GM18907 (cell line): ENCODE results near the gene GCC2.
"Not testable (repeated sequence)": the region's sequence is repeated elsewhere in the genome, so short reads cannot be mapped to it uniquely, and the experiment has no call there.

ENCODE experiments used
- ATAC-seq: cut with Tn5 transposase; IDR thresholded peaks from one replicate; pipeline ENCODE4 v1.9.1; 2021; ENCODE audit warnings: mild to moderate bottlenecking, moderate library complexity; ENCODE audit not compliant: unreplicated experiment

GCC2 gene

DNA sequence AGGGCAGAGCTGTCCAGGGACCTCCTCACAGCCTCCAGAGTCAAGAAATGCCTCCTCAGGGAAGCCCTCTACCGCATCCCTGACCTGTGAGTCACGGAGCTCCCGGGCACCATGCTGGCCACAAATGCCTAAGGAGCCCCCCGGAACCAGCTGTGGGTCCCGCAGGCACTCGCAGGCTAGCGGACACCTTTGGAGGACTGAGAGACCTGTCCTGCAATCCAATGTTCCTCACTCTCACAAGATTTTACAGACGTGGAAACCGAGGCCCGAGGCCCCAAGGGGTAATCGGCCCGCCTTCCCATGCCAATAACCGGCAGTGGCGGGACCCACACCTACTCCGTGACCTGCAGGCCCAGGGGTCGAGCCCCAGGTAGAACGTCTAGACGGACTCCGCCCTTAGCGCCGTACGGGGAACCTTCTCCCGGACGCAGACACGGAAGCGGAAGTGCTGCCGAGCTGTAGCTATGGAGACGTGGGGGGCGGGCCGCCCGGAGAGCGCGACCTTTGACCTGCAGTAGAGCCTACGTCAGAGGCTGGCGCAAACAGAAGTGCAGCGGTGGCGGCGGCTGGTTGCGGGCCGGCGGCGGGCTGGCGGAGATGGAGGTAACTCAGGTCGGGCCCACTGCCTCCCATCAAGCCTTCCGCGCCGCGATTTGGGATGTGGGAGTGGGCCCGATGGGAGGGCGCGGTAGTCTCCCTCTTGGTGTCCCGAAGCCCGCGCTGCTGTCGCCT lies at the start of gene GCC2:
GCC2 (plus strand) TSS at position 529 of the 732 bp plus-strand sequence; CDS start at position 598, 69 bp downstream.
- peak; percentile 99 for ATAC-seq

- ATAC-seq = no peak
Observed at GRCh38 chr2:108399479-108399878, 49.5 kb upstream of the GCC2 start.

- no peak for ATAC-seq
Observed at GRCh38 chr2:108401800-108402199, 47.2 kb upstream of the GCC2 start.

GRCh38 chr2:108403494-108403893 lies 45.5 kb upstream of the GCC2 start:
- no peak for ATAC-seq

DNA sequence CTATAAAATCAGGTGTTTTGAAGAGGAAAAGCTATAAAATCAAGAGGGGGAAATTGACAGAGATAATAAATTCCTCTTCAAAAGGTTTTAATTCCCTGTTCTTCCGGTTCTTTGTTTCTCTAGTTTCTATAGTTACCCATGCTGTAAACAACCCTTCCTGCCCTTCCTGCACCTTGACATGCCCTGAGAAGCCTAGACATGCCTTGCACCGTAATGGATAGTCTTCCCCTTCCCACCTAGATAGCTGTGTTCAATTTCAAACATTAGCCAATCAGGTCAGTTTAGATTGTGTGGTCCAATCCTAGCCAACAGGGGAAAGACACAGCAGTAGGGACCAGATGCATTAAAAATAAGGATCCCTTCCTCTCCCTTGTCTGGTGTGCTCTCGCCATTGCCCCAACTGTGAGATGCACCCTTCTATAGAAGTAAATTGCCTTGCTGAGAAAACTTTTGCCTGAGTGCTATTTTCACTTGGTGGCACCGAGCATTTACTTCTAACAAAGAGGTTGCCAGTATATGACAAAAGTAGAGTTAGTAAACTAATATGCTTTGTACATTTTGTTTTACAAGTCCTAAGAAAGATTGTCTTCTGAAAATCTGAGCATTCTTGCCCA lies 44.1 kb upstream of the GCC2 start:
- no peak for ATAC-seq

DNA sequence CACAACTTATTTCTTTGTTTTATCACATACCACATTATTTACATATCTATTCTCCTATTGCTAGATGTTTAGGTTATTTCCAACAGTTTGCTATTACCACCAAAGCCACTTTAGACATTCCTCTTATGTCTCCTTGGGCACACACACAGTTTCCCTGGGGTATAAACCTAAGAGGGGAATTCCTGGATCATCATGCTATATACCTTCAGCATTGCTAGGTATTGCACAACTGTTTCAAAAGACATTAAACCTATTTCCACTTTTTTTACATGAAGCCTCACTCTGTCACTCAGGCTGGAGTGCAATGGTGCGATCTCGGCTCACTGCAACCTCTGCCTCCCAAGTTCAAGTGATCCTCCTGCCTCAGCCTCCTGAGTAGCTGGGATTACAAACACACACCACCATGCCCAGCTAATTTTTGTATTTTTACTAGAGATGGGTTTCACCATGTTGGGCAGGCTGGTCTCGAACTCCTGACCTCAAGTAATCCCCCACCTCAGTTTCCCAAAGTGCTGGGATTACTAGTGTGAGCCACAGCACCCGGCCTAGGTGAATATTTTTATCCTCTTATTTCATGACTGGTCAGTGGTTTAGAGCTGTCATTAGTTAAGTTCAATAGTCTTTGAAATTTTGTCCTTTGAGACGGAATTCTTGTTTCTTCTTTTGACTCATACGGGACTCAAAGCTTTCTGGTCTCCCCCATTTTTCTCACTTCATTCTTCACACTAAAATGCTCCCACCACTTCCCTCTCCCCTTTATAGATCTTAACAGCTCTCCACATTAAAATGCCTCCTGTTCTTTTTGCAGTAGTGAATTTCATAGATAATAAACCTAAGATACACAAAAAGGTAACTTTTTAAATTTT lies 40.9 kb upstream of the GCC2 start:
- ATAC-seq = no peak

GRCh38 chr2:108409768-108410167 lies 39.2 kb upstream of the GCC2 start:
- no peak for ATAC-seq

GRCh38 chr2:108412995-108413710 lies 35.9 kb upstream of the GCC2 start:
- no peak for ATAC-seq

DNA sequence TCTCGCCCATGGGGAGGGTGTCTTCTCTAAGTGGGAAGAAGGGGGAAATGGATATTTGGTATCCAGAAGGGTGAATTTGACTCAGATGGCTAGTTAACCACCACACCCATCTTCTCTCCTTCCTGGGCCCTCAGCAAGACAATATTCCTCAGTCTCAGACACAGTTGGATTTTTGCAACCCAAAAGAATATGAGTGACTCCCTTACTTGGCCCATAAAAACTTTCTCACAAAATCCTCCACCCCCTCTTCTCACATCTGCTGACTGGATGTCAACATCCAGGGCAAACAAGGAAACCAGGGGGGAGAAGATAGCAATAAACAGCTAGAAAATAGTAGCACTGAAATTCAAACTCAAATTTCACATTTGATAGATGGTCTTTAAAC lies 35.3 kb upstream of the GCC2 start:
- no peak for ATAC-seq

DNA sequence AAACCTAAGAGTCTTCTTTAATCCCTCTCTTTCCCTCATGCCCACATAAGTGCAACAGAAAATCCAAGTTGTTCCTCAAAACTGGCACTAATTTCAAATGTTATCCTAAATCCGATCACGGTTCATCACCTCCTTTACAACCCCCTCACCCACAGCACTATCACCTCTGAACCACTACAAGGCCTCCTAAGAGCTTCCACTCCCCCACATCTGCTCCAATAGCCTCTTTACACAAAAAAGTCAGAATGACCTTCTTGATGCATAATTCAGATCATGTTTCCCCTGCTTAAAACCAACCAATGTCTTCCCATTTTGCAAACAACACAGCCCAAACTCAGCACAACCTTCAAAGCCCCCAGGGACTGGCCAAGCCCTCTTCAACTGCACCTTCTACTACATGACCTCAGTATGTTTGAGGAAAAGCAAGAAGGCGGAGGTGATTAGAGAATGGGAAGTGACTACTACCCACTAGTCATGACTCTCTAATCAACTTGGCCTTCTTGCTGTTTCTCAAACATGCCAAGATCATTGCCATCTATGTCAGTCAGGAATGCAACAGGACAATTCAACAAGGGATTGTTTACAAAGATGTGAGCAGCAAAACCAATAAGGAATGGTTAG lies 34.6 kb upstream of the GCC2 start:
- no peak for ATAC-seq

- no peak for ATAC-seq
Observed at GRCh38 chr2:108414945-108415344, 34.1 kb upstream of the GCC2 start.

DNA sequence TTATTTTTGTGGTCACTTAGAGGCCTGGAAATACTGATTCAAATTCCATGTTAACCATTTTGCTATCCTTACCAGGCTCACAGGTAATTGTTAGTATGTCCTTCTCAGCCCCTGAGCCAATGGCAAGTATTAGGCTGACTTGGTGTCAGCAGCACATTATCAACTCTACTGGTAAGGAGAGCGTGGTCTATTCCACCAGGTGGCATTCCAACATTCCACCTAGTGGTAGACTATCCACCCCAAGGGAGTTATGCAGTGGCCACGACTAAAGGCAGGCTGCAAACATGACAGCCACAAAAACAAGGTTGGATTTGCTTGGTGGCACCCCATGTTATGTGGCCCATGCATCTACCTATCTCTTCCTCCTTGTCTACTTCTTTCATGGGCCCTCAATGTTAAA lies 31.8 kb upstream of the GCC2 start:
- ATAC-seq = no peak

DNA sequence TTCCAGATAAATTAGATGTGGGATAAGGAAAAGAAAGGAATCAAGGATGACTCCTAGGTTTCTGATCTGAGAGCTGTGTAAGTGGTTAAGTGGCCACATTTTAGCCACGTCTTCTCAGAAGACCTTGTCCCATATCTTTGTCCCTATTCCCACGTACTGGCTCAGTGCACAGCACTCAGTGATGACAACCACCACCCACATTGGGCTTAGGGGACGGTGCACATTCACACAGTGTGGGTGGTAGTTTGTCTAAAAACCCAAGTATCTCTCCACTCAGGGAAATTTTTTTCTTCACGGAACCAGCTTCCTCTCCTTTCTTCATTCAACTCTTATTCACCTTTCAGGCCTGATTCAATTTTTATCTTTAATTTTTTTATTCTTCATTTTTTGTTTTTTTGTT lies 30.6 kb upstream of the GCC2 start:
- ATAC-seq = no peak

- ATAC-seq = no peak
Observed at GRCh38 chr2:108423067-108423466, 25.9 kb upstream of the GCC2 start.

- no peak for ATAC-seq
Observed at GRCh38 chr2:108423502-108424251, 25.3 kb upstream of the GCC2 start.

GRCh38 chr2:108428286-108429009 lies 20.6 kb upstream of the GCC2 start:
- no peak for ATAC-seq

DNA sequence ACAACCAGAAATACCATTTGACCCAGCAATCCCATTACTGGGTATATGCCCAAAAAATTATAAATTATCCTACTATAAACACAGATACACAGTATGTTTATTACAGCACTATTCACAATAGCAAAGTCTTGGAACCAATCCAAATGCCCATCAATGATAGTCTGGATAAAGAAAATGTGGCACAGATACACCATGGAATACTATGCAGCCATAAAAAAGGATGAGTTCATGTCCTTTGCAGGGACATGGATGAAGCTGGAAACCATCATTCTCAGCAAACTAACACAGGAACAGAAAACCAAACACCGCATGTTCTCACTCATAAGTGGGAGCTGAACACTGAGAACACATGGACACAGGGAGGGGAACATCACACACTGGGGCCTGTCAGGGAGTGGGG lies 13.4 kb upstream of the GCC2 start:
- not testable (repeated sequence) for ATAC-seq

GRCh38 chr2:108436976-108437375 lies 12.0 kb upstream of the GCC2 start:
- ATAC-seq = no peak

- ATAC-seq = no peak
Observed at GRCh38 chr2:108441712-108442111, 7.3 kb upstream of the GCC2 start.
